ENCODE data around the gene ZSWIM7. TPM values are rescaled to one million over a fixed set of nuclear protein-coding genes. Genes with fewer than 3 reads are reported as not detected.
A peak's percentile ranks its signal among the peaks of the same experiment; 100 is the strongest.

ZSWIM7 gene
- total and polyA plus RNA-seq, 2 experiments from 2014 or later: 16.3 to 50.4 TPM

DNA sequence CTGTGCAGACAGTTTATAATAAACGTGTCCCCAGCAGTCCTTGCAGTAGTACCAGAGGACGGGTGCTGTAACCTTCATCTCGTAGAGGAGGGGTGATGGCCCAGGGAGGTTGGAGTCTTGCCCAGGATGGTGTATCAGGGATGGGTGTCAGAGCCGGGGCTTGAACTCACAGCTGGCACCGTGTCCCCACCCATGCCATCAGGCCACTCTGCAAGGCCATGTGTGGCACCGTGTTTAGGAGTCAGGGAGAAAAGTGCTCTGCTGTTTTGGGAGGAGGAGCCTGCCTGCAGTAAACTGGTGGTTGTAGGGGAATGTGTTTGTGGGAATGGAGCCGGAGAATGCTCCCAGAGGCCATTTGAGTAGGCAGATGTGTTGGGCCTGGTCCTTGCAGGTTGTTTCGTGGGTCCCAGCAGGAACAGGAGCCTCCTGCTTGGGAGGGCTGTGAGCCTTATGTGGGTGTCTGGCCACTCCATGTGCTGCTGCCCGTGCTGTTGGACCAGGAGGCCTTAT, 52.8 kb downstream of the ZSWIM7 start:
- H2AFZ ChIP-seq: no peak overlapping the region
- peaks cover 2% of the 10 kb centered on the region; the same call in 1 of the 2 replicates for H3F3A ChIP-seq (replicated peaks; ENCODE audit: low read depth)
- no peaks in the 10 kb centered on the region for H3K9me2 ChIP-seq (ENCODE audit: insufficient read depth)
- Mint-ChIP-seq H3K27ac (no peak overlapping the region), H3K9me3 (peaks cover 3% of the 10 kb centered on the region; the same call in 1 of the 3 replicates), H3K36me3 (ENCODE audit: low read depth) (peaks cover 3% of the 10 kb centered on the region; the same call in 1 of the 3 replicates), H3K4me3 (peak overlapping the region; percentile 68), H3K27me3 (ENCODE audit: insufficient read depth, low read depth, poor library complexity) (peaks cover 36% of the 10 kb centered on the region), H3K4me1 (peaks cover 13% of the 10 kb centered on the region)
- H3K36me3 ChIP-seq (ENCODE audit: insufficient read depth): no peaks in the 10 kb centered on the region
- H3K4me1 ChIP-seq (ENCODE audit: insufficient read depth): peaks cover 6% of the 10 kb centered on the region; the same call in 1 of the 2 replicates
- TF ChIP-seq JUNB (IDR thresholded peaks at IDR 0.05; ENCODE audit: unreplicated experiment) (no peak), ZNF331 (CRISPR knock-in tag; IDR thresholded peaks at IDR 0.05; ENCODE audit: low read depth) (no peak), POLR2AphosphoS5 (IDR thresholded peaks at IDR 0.05; ENCODE audit: low read depth) (no peak), NANOG (IDR thresholded peaks at IDR 0.05; ENCODE audit: borderline replicate concordance) (no peak), EZH2 (IDR thresholded peaks at IDR 0.05; ENCODE audit: low read depth, unreplicated experiment) (no peak), STAT1 (IDR thresholded peaks at IDR 0.05; ENCODE audit: unreplicated experiment) (no peak), EZH2phosphoT487 (IDR thresholded peaks at IDR 0.05; ENCODE audit: unreplicated experiment) (no peak), CREB1 (CRISPR knock-in tag; IDR thresholded peaks at IDR 0.05; ENCODE audit: low read depth) (no peak)
- TF ChIP-seq, protein P1, sequence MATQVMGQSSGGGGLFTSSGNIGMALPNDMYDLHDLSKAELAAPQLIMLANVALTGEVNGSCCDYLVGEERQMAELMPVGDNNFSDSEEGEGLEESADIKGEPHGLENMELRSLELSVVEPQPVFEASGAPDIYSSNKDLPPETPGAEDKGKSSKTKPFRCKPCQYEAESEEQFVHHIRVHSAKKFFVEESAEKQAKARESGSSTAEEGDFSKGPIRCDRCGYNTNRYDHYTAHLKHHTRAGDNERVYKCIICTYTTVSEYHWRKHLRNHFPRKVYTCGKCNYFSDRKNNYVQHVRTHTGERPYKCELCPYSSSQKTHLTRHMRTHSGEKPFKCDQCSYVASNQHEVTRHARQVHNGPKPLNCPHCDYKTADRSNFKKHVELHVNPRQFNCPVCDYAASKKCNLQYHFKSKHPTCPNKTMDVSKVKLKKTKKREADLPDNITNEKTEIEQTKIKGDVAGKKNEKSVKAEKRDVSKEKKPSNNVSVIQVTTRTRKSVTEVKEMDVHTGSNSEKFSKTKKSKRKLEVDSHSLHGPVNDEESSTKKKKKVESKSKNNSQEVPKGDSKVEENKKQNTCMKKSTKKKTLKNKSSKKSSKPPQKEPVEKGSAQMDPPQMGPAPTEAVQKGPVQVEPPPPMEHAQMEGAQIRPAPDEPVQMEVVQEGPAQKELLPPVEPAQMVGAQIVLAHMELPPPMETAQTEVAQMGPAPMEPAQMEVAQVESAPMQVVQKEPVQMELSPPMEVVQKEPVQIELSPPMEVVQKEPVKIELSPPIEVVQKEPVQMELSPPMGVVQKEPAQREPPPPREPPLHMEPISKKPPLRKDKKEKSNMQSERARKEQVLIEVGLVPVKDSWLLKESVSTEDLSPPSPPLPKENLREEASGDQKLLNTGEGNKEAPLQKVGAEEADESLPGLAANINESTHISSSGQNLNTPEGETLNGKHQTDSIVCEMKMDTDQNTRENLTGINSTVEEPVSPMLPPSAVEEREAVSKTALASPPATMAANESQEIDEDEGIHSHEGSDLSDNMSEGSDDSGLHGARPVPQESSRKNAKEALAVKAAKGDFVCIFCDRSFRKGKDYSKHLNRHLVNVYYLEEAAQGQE (IDR thresholded peaks at IDR 0.05; ENCODE audit: unreplicated experiment): no peak
- TF ChIP-seq, protein P2, sequence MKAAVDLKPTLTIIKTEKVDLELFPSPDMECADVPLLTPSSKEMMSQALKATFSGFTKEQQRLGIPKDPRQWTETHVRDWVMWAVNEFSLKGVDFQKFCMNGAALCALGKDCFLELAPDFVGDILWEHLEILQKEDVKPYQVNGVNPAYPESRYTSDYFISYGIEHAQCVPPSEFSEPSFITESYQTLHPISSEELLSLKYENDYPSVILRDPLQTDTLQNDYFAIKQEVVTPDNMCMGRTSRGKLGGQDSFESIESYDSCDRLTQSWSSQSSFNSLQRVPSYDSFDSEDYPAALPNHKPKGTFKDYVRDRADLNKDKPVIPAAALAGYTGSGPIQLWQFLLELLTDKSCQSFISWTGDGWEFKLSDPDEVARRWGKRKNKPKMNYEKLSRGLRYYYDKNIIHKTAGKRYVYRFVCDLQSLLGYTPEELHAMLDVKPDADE (IDR thresholded peaks at IDR 0.05): no peak
- no peak overlapping the region for H3K4me3 ChIP-seq
- H3K79me2 ChIP-seq (replicated peaks; ENCODE audit: insufficient read depth): no peaks in the 10 kb centered on the region
- peak overlapping the region; percentile 88 for H3K4me2 ChIP-seq
- no peaks in the 10 kb centered on the region for H4K20me1 ChIP-seq (replicated peaks; ENCODE audit: insufficient read depth)
- DNase-seq (ENCODE audit: low spot score): no peak
- H3K27me3 ChIP-seq (ENCODE audit: insufficient read depth): peaks cover 46% of the 10 kb centered on the region
- ATAC-seq: no peak
- H3K27ac ChIP-seq (ENCODE audit: low read depth): no peak overlapping the region

DNA sequence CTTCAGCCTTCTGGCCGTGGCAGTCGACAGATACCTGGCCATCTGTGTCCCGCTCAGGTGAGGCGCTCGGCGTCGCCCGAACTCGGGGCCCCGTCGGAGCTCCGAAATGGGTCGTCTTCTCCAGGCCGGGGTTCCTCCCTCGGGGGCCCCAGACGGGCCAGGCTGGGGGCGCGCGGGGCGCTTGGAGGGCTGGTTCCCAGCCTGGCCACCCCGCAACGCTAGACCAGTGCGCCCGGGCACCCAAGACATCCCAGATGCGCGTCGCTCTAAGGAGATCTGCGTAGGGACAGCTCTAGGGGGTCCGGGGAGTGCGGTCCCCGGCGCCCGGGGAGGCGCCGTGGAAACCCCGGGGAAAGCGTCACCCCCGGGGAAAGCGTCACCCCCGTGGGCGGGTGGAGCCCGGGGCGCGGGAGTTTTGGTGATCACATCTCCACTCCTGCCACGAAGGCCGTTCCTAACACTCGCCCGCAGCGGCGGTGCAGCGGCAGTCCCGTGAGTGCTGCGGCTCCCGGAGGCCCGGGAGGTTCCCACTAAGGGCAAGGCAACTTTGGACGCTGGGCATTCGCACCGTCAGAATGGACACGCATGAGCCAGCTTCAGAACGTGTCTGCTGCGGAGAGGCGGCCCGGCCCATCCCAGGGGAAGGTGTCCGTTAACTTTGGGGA, 53.8 kb downstream of the ZSWIM7 start:
- H3K9me3 Mint-ChIP-seq: peaks cover 3% of the 10 kb centered on the region; the same call in 1 of the 3 replicates
- no peak for TF ChIP-seq ZNF331 (CRISPR knock-in tag; IDR thresholded peaks at IDR 0.05; ENCODE audit: low read depth)
- no peak for TF ChIP-seq JUNB (IDR thresholded peaks at IDR 0.05; ENCODE audit: unreplicated experiment)
- no peak for TF ChIP-seq NANOG (IDR thresholded peaks at IDR 0.05; ENCODE audit: borderline replicate concordance)
- no peak for TF ChIP-seq ZNF114 (CRISPR knock-in tag; IDR thresholded peaks at IDR 0.05)

More for the DNA sequence above, 53.8 kb downstream of the ZSWIM7 start:
- peaks cover 46% of the 10 kb centered on the region for H3K27me3 ChIP-seq (ENCODE audit: insufficient read depth)
- no peaks in the 10 kb centered on the region for H3K79me2 ChIP-seq (replicated peaks; ENCODE audit: insufficient read depth)
- no peaks in the 10 kb centered on the region for H4K20me1 ChIP-seq (replicated peaks; ENCODE audit: insufficient read depth)
- H3K9me2 ChIP-seq (ENCODE audit: insufficient read depth): no peaks in the 10 kb centered on the region
- peak; percentile 18 for ATAC-seq
- H3K27me3 Mint-ChIP-seq (ENCODE audit: insufficient read depth, low read depth, poor library complexity): peaks cover 36% of the 10 kb centered on the region
- H3K4me2 ChIP-seq: peak overlapping the region; percentile 88
- H3K36me3 Mint-ChIP-seq (ENCODE audit: low read depth): peaks cover 3% of the 10 kb centered on the region; the same call in 1 of the 3 replicates
- H3K4me1 Mint-ChIP-seq: peaks cover 11% of the 10 kb centered on the region
- no peaks in the 10 kb centered on the region for H3K36me3 ChIP-seq (ENCODE audit: insufficient read depth)
- DNase-seq (ENCODE audit: low spot score): peak; percentile 36
- peak overlapping the region; percentile 74 for H3K4me3 Mint-ChIP-seq
- H3K27ac Mint-ChIP-seq: no peak overlapping the region
- H3K4me1 ChIP-seq (ENCODE audit: insufficient read depth): peaks cover 6% of the 10 kb centered on the region; the same call in 1 of the 2 replicates
- peak overlapping the region; percentile 94 for H2AFZ ChIP-seq
- peak overlapping the region; percentile 75 for H3K4me3 ChIP-seq
- H3K27ac ChIP-seq (ENCODE audit: low read depth): no peak overlapping the region
- peaks cover 2% of the 10 kb centered on the region; the same call in 1 of the 2 replicates for H3F3A ChIP-seq (replicated peaks; ENCODE audit: low read depth)
